ENCODE measurements around the gene NAV3.

The NAV3 gene

GRCh38 chr12:78120866-78121560 is 290.3 kb downstream of the NAV3 start:
- no peak for DNase-seq (ENCODE audit: low spot score)

GRCh38 chr12:78121969-78122610 is 291.4 kb downstream of the NAV3 start:
- no peak for DNase-seq (ENCODE audit: low spot score)

GRCh38 chr12:78128211-78128610 is 297.5 kb downstream of the NAV3 start:
- no peak for DNase-seq (ENCODE audit: low spot score)

DNA sequence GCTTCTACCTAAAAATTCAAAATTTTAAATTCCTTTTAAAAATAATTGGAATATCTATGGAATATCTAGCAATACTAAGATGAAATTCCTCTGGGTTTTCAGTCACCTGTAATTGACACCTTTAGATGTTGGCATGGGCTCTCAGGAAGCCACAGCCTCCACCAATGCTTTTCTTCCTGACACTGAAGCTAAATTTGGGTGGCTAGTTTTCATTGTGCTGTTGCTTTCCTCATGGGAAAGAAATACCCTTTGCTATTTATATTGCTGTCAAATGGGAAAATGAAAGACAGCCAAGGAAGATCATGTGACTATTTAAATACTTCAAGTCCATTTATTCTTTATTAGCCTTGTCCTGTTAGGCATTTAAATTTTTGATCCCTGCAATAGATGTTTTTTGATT is 313.0 kb downstream of the NAV3 start:
- DNase-seq (ENCODE audit: low spot score): no peak

DNA sequence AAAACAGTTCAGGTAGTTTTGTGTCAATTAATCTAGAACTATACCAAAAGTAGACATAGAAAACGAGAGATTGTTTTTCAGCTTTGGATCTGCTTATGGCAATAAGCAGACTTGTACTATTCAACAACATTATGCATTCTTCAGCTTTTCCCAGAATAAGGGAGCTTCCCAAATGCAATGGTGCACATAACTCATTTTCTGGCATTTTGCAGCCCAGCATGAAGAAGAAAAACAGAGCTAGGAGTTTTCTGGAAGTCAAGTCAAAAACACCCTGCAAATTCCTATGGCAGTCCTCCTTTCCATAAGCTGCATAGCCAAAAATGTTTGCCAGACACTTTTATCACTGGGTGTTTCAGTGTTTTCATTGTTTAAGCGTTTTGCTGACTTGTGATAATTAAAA is 314.7 kb downstream of the NAV3 start:
- DNase-seq (ENCODE audit: low spot score): no peak

GRCh38 chr12:78146365-78146772 is 315.7 kb downstream of the NAV3 start:
- peak; percentile 30 for DNase-seq (ENCODE audit: low spot score)

DNA sequence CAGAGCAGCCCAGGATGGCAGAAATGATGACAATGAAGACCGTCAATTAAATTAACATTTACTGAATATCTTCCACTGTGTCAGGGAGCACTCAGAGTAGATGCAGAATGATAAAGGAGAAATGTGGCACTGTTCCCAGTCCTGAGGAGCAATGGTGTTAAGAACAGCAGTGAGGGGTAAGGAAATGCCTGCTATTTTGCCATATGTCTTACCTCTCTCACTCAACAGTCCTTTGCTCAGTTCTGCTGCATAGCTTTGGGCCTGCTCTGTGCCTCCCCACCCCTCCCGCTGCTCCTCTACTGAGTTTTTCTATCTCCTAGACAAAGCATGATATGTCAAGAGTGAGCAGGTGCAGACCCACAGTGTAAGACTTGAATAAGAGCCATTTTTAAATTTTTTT is 318.8 kb downstream of the NAV3 start:
- no peak for DNase-seq (ENCODE audit: low spot score)

GRCh38 chr12:78155546-78155945 is 324.9 kb downstream of the NAV3 start:
- no peak for DNase-seq (ENCODE audit: low spot score)

DNA sequence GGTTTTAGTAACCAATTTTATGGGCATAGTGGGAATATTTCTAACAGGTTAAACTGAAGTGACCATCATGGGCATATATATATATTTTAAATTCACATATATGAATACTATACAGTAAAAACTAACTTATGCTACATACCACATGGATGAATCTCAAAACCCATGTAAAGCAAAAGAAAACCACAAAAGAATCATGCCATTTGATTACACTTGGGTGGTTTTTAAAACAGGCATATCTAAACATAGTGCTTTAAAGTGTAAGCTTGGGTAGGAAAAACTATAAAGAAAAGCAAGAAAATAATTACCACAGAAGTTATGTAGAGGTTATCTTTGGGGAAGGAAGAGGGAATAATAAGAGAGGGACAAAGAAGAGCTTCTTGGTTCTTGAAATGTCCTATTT is 326.1 kb downstream of the NAV3 start:
- no peak for DNase-seq (ENCODE audit: low spot score)

DNA sequence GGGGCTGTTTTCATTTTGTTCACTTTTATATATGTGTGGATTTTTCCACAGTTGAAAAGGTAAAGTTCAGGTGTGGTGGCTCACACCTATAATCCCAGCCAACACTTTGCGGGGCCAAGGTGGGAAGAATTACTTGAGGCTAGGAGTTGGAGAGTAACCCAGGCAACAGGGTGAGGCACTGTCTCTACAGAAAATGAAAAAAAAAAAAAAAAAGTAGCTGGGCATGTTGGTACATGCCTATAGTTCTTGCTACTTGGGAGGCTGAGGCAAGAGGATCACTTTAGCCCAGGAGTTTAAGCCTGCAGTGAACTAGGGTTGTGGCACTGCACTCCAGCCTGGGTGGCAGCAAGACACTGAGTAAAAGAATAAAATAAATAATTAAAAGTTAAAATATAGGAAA is 326.5 kb downstream of the NAV3 start:
- DNase-seq (ENCODE audit: low spot score): no peak

- no peak for DNase-seq (ENCODE audit: low spot score)
Measured at GRCh38 chr12:78164154-78164553, 333.5 kb downstream of the NAV3 start.

DNA sequence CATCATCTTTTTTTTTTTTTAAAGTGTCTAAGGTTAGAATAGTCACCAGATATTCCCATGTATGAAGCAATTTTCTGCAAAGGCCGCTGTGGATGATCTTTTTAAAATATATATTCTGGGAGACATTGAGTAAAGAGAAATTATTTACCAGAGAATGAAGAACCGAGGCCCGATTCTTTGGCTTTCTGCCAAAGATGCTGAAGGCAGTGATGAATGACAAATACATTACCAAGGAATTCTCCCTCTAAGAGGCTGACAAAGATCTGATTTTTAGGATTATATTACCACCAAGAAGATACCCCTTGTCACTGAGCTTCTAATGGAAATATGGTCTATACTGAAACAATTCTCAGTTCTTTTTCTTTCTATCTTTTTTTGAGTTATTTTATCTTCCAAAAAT is 336.8 kb downstream of the NAV3 start:
- no peak for DNase-seq (ENCODE audit: low spot score)

GRCh38 chr12:78171061-78171460 is 340.4 kb downstream of the NAV3 start:
- peak; percentile 17 for DNase-seq (ENCODE audit: low spot score)

- DNase-seq (ENCODE audit: low spot score): no peak
Measured at GRCh38 chr12:78176643-78177042, 345.9 kb downstream of the NAV3 start.

DNA sequence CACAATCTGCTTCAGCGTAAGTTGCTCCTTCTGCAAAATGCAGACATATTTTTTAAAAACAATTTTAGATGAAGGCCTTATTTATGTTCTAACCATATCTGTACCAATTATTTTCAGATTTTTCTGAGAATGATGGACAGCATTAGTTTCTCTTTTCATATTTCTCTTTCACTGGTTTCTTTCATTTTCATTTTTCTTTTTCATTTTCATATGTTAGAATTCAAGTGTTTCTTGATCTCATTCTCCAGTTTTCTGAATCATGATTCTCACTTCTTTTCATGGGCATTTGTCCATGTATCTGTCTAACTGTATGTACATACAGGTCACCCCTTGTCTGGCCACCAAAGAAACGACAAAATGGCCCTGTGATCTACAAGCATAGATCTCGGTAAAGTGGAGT is 346.6 kb downstream of the NAV3 start:
- DNase-seq (ENCODE audit: low spot score): no peak

GRCh38 chr12:78179346-78179745 is 348.7 kb downstream of the NAV3 start:
- peak; percentile 15 for DNase-seq (ENCODE audit: low spot score)

- DNase-seq (ENCODE audit: low spot score): peak; percentile 35
Measured at GRCh38 chr12:78181544-78182162, 351.0 kb downstream of the NAV3 start.

DNA sequence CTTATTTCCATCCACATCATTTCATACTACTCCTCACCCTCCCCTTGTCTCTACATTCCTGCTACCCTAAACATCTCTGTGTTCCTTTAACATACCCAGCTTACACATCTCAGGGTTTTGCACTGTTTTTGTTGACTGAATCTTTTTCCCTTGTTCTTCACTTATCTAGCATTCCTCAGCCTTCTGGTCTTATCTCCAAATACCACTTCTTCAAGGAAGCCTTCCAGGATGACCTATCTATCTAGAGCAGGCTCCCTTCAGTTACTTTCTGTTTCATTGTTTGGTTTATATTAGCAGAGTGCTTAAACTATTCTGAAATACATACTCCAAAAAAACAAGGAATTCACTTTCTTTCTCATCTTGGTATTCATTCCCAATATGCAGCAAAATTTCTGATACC is 353.1 kb downstream of the NAV3 start:
- DNase-seq (ENCODE audit: low spot score): no peak

- DNase-seq (ENCODE audit: low spot score): no peak
Measured at GRCh38 chr12:78185109-78185508, 354.4 kb downstream of the NAV3 start.

- DNase-seq (ENCODE audit: low spot score): no peak
Measured at GRCh38 chr12:78185651-78186050, 355.0 kb downstream of the NAV3 start.

- peak; percentile 12 for DNase-seq (ENCODE audit: low spot score)
Measured at GRCh38 chr12:78186670-78187069, 356.0 kb downstream of the NAV3 start.

DNA sequence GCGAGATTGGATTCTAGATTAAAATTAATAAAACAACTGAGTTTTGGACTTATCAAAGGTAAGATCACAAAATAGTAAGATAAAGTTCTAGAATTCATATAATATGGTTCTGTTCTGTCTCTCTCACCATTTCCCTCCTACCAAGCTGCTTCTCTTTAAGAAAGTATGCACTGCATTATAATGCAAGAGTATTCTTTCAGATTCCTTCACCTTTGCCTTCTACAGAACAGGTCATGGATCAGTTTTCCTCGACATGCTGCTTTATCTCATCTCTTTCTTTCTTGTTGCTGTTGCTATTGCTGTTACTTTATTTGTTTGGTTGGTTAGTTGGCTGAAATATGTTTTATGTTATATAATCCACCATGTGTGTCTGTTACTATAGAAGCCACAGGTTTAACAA is 357.0 kb downstream of the NAV3 start:
- DNase-seq (ENCODE audit: low spot score): no peak

- no peak for DNase-seq (ENCODE audit: low spot score)
Measured at GRCh38 chr12:78189656-78190055, 359.0 kb downstream of the NAV3 start.

DNA sequence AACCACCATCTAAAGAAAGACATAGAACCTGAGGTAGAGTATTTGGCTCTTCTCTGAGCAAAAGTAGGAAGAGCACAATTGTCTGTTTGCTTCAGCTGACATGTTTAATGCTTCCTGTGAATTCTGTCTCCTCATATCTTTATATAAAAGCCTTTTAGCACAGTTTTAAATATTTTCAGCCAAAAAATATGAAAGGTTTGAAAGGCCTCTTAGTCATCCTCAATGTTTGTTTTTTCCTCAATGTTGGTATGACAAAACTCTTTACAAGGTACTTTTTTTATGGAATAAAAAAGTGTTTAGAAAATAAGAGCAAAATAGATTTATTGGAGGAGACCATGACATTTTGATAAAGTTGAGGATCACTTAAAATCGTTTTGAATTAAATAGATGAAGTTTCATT is 360.9 kb downstream of the NAV3 start:
- no peak for DNase-seq (ENCODE audit: low spot score)

Measured in D341Med (cell line).